NCI-H146 treated with DMSO at 0.1 percent for 48 hours (cell line): ENCODE measurements around the gene CCNI2.

ENCODE experiments used
- DNase-seq: peaks from one replicate; lab custom pipeline; 2025; ENCODE audit not compliant: unreplicated experiment; lab: John Stamatoyannopoulos, UW

The CCNI2 gene

GRCh38 chr5:132764671-132765238 lies 17.5 kb downstream of the CCNI2 start:
- DNase-seq = no peak

- no peak for DNase-seq
These were observed 18.2 kb downstream of the CCNI2 start for GRCh38 chr5:132765311-132766019.

GRCh38 chr5:132766020-132766805 lies 19.0 kb downstream of the CCNI2 start:
- no peak for DNase-seq

- no peak for DNase-seq
These were observed 19.5 kb downstream of the CCNI2 start for GRCh38 chr5:132766806-132767055.

- DNase-seq = no peak
These were observed 19.9 kb downstream of the CCNI2 start for GRCh38 chr5:132767150-132767549.

- DNase-seq = no peak
These were observed 21.3 kb downstream of the CCNI2 start for GRCh38 chr5:132768485-132768868.

GRCh38 chr5:132770476-132771159 lies 23.4 kb downstream of the CCNI2 start:
- no peak for DNase-seq

GRCh38 chr5:132771503-132771998 lies 24.3 kb downstream of the CCNI2 start:
- DNase-seq = no peak

GRCh38 chr5:132772291-132773070 lies 25.3 kb downstream of the CCNI2 start:
- DNase-seq = no peak

GRCh38 chr5:132773114-132773513 lies 25.9 kb downstream of the CCNI2 start:
- DNase-seq = no peak

- DNase-seq = no peak
These were observed 26.6 kb downstream of the CCNI2 start for GRCh38 chr5:132773601-132774355.

- no peak for DNase-seq
These were observed 27.2 kb downstream of the CCNI2 start for GRCh38 chr5:132774406-132774805.

- no peak for DNase-seq
These were observed 27.7 kb downstream of the CCNI2 start for GRCh38 chr5:132774896-132775295.

- no peak for DNase-seq
These were observed 28.3 kb downstream of the CCNI2 start for GRCh38 chr5:132775476-132775961.

GRCh38 chr5:132776131-132776937 lies 29.1 kb downstream of the CCNI2 start:
- DNase-seq = no peak

GRCh38 chr5:132776938-132777208 lies 29.6 kb downstream of the CCNI2 start:
- no peak for DNase-seq

GRCh38 chr5:132777209-132778069 lies 30.2 kb downstream of the CCNI2 start, which contains the start of gene SEPTIN8:
Gene SEPTIN8, minus strand, starts transcription at chr5:132777239. Its CDS starts 102 bp downstream, at chr5:132777137.
- DNase-seq = peak; percentile 17

- DNase-seq = no peak
These were observed 30.9 kb downstream of the CCNI2 start for GRCh38 chr5:132778129-132778528.
